ENCODE measurements around the gene NRN1.

- no peak for TF ChIP-seq CTCF (IDR thresholded peaks at IDR 0.05)
- TF ChIP-seq POLR2A (IDR thresholded peaks at IDR 0.05) = no peak
These were observed 17.5 kb downstream of the NRN1 start for GRCh38 chr6:5989141-5989723.

All from lower leg skin (tissue), 3 donors.